Testis (tissue), 2 donors: ENCODE measurements around the gene INPPL1.

Experiments
- POLR2A ChIP-seq: fragments of 450-650 bp; IDR thresholded peaks from one replicate; pipeline ENCODE4 v1.6.1; 2017; ENCODE audit warnings: antibody characterized with exemption, mild to moderate bottlenecking, moderate library complexity
- TF ChIP-seq, protein P1 (sequence below), 3 experiments: fragments of 450-650 bp in 2 of 3; fragments of 200-600 bp in 1 of 3; sonication (generic) in 1 of 3; IDR thresholded peaks; one replicate each; pipeline ENCODE4 v1.5.1; 2016 to 2019; ENCODE audit warnings: antibody characterized with exemption in 3 of 3, mild to moderate bottlenecking in 2 of 3, moderate library complexity in 1 of 3

DNA sequence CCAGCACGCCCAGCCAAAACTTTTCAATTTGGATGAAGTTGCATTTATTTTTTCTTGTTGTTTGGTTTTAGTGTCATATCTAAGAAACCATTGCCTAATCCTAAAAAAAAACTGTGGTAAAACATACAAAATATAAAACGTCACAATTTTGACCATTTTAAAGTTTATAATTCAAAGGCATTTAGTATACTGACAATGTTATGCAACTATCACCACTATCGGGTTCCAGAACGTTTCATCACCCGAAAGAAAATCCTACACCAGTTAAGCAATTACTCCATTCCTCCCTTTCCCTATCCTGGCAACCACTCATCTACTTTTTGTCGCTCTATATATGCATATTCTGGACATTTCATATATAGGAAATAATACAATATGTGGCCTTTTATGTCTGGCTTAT lies 49.9 kb downstream of the INPPL1 start:
- TF ChIP-seq, protein P1, sequence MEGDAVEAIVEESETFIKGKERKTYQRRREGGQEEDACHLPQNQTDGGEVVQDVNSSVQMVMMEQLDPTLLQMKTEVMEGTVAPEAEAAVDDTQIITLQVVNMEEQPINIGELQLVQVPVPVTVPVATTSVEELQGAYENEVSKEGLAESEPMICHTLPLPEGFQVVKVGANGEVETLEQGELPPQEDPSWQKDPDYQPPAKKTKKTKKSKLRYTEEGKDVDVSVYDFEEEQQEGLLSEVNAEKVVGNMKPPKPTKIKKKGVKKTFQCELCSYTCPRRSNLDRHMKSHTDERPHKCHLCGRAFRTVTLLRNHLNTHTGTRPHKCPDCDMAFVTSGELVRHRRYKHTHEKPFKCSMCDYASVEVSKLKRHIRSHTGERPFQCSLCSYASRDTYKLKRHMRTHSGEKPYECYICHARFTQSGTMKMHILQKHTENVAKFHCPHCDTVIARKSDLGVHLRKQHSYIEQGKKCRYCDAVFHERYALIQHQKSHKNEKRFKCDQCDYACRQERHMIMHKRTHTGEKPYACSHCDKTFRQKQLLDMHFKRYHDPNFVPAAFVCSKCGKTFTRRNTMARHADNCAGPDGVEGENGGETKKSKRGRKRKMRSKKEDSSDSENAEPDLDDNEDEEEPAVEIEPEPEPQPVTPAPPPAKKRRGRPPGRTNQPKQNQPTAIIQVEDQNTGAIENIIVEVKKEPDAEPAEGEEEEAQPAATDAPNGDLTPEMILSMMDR (IDR thresholded peaks at IDR 0.05) = no peak
- TF ChIP-seq POLR2A = no peak
